ENCODE measurements around the gene DCAF15. TPM values are rescaled to one million over a fixed set of nuclear protein-coding genes. Genes with fewer than 3 reads are reported as not detected.
A peak's percentile ranks its signal among the peaks of the same experiment; 100 is the strongest.
"Not testable (repeated sequence)": the region's sequence is repeated elsewhere in the genome, so short reads cannot be mapped to it uniquely, and the experiment has no call there.

DCAF15 gene
- polyA plus RNA-seq, 6 donors from 2014 or later = 3.3 to 8.5 (median 5.4) TPM

GRCh38 chr19:13920524-13920923 is 31.8 kb upstream of the DCAF15 start:
- H3K27me3 Mint-ChIP-seq = no peaks in the 10 kb centered on the region
- H3K9me3 Mint-ChIP-seq = peaks cover 0 to 5% (median 0%) of the 10 kb centered on the region in 7 donors
- H3K27ac Mint-ChIP-seq = peak overlapping the region in 1 of 6 donors; percentile 56
- H3K4me1 Mint-ChIP-seq = peaks cover 0 to 8% (median 5%) of the 10 kb centered on the region in 3 donors
- no peak overlapping the region for H3K4me3 Mint-ChIP-seq
- DNase-seq = no peak
- H3K36me3 Mint-ChIP-seq = peaks cover 12 to 26% of the 10 kb centered on the region in 2 donors
- no peak for ATAC-seq (ENCODE audit: low read depth in 2 of 2)

GRCh38 chr19:13920940-13921747 is 31.2 kb upstream of the DCAF15 start:
- H3K4me1 Mint-ChIP-seq = peaks cover 0 to 8% (median 5%) of the 10 kb centered on the region in 3 donors
- ATAC-seq (ENCODE audit: low read depth in 2 of 2) (peak; percentile 74 to 77), DNase-seq (no peak)
- no peak overlapping the region for H3K4me3 Mint-ChIP-seq
- peaks cover 0 to 5% (median 0%) of the 10 kb centered on the region in 7 donors for H3K9me3 Mint-ChIP-seq
- H3K36me3 Mint-ChIP-seq = peaks cover 12 to 26% of the 10 kb centered on the region in 2 donors
- H3K27ac Mint-ChIP-seq = peak overlapping the region in 1 of 6 donors; percentile 54
- no peaks in the 10 kb centered on the region for H3K27me3 Mint-ChIP-seq

- H3K27me3 Mint-ChIP-seq; H3K9me3 Mint-ChIP-seq; H3K4me3 Mint-ChIP-seq; DNase-seq; ATAC-seq (ENCODE audit: low read depth in 2 of 2); H3K4me1 Mint-ChIP-seq: not testable (repeated sequence)
- Mint-ChIP-seq H3K36me3 (peaks cover 12 to 26% of the 10 kb centered on the region in 2 donors), H3K27ac (peak overlapping the region in 1 of 6 donors; percentile 48)
Observed at GRCh38 chr19:13922118-13922517, 30.2 kb upstream of the DCAF15 start.

- peaks cover 0 to 8% (median 5%) of the 10 kb centered on the region in 3 donors for H3K4me1 Mint-ChIP-seq
- H3K36me3 Mint-ChIP-seq = peaks cover 12 to 28% of the 10 kb centered on the region in 2 donors
- DNase-seq (no peak), ATAC-seq (ENCODE audit: low read depth in 2 of 2) (no peak)
- H3K27ac Mint-ChIP-seq = no peak overlapping the region
- H3K9me3 Mint-ChIP-seq = peaks cover 0 to 5% (median 0%) of the 10 kb centered on the region in 7 donors
- no peaks in the 10 kb centered on the region for H3K27me3 Mint-ChIP-seq
- peak overlapping the region in 1 of 8 donors; percentile 13 for H3K4me3 Mint-ChIP-seq
Observed at GRCh38 chr19:13923194-13923987, 28.9 kb upstream of the DCAF15 start.

GRCh38 chr19:13926010-13926409 is 26.3 kb upstream of the DCAF15 start:
- Mint-ChIP-seq H3K27ac (no peak overlapping the region), H3K36me3 (peaks cover 12 to 28% of the 10 kb centered on the region in 2 donors)
- ATAC-seq (ENCODE audit: low read depth in 2 of 2) = no peak

GRCh38 chr19:13926715-13927114 is 25.6 kb upstream of the DCAF15 start:
- H3K4me1 Mint-ChIP-seq = peaks cover 0 to 5% (median 4%) of the 10 kb centered on the region in 3 donors
- H3K27ac Mint-ChIP-seq = peak overlapping the region in 1 of 6 donors; percentile 16
- no peaks in the 10 kb centered on the region for H3K27me3 Mint-ChIP-seq
- ATAC-seq (ENCODE audit: low read depth in 2 of 2) (no peak), DNase-seq (no peak)
- peaks cover 12 to 23% of the 10 kb centered on the region in 2 donors for H3K36me3 Mint-ChIP-seq
- H3K4me3 Mint-ChIP-seq = no peak overlapping the region
- peaks cover 0 to 3% (median 0%) of the 10 kb centered on the region in 7 donors for H3K9me3 Mint-ChIP-seq

More at GRCh38 chr19:13926010-13926409, 26.3 kb upstream of the DCAF15 start:
- Mint-ChIP-seq H3K9me3 (peaks cover 0 to 3% (median 0%) of the 10 kb centered on the region in 7 donors), H3K27me3 (no peaks in the 10 kb centered on the region), H3K4me3 (no peak overlapping the region), H3K4me1 (peaks cover 0 to 6% (median 5%) of the 10 kb centered on the region in 3 donors)
- DNase-seq = no peak

GRCh38 chr19:13929340-13929739 is 23.0 kb upstream of the DCAF15 start:
- peaks cover 5 to 13% of the 10 kb centered on the region in 2 donors for H3K36me3 Mint-ChIP-seq
- H3K4me3 Mint-ChIP-seq = no peak overlapping the region
- ATAC-seq (ENCODE audit: low read depth in 2 of 2) = no peak
- peak overlapping the region in 1 of 6 donors; percentile 19 for H3K27ac Mint-ChIP-seq
- H3K27me3 Mint-ChIP-seq = peaks cover 6 to 12% (median 7%) of the 10 kb centered on the region in 3 donors
- H3K9me3 Mint-ChIP-seq = no peaks in the 10 kb centered on the region
- peaks cover 0 to 13% (median 5%) of the 10 kb centered on the region in 3 donors for H3K4me1 Mint-ChIP-seq
- DNase-seq = no peak

- H3K4me3 Mint-ChIP-seq = no peak overlapping the region
- peaks cover 0 to 16% (median 11%) of the 10 kb centered on the region in 3 donors for H3K4me1 Mint-ChIP-seq
- DNase-seq (no peak), ATAC-seq (ENCODE audit: low read depth in 2 of 2) (no peak)
- peaks cover 1 to 8% of the 10 kb centered on the region in 2 donors for H3K36me3 Mint-ChIP-seq
- H3K9me3 Mint-ChIP-seq = no peaks in the 10 kb centered on the region
- no peak overlapping the region for H3K27ac Mint-ChIP-seq
- peaks cover 7 to 18% (median 12%) of the 10 kb centered on the region in 3 donors for H3K27me3 Mint-ChIP-seq
Observed at GRCh38 chr19:13929956-13930355, 22.4 kb upstream of the DCAF15 start.

GRCh38 chr19:13930402-13930801 is 21.9 kb upstream of the DCAF15 start:
- H3K4me3 Mint-ChIP-seq = no peak overlapping the region
- no peaks in the 10 kb centered on the region for H3K9me3 Mint-ChIP-seq
- DNase-seq (no peak), ATAC-seq (ENCODE audit: low read depth in 2 of 2) (no peak)
- H3K27ac Mint-ChIP-seq = no peak overlapping the region
- H3K36me3 Mint-ChIP-seq = peaks cover 0 to 5% of the 10 kb centered on the region in 2 donors
- peaks cover 7 to 19% (median 12%) of the 10 kb centered on the region in 3 donors for H3K27me3 Mint-ChIP-seq
- peaks cover 0 to 16% (median 13%) of the 10 kb centered on the region in 3 donors for H3K4me1 Mint-ChIP-seq

GRCh38 chr19:13931391-13932148 is 20.7 kb upstream of the DCAF15 start:
- Mint-ChIP-seq H3K36me3 (peaks cover 0 to 5% of the 10 kb centered on the region in 2 donors), H3K27ac (no peak overlapping the region), H3K9me3 (no peaks in the 10 kb centered on the region), H3K27me3 (peaks cover 7 to 19% (median 12%) of the 10 kb centered on the region in 3 donors), H3K4me1 (peaks cover 0 to 16% (median 13%) of the 10 kb centered on the region in 3 donors), H3K4me3 (no peak overlapping the region)
- ATAC-seq (ENCODE audit: low read depth in 2 of 2) (no peak), DNase-seq (no peak)

GRCh38 chr19:13932149-13932637 is 20.1 kb upstream of the DCAF15 start:
- peaks cover 0 to 16% (median 13%) of the 10 kb centered on the region in 3 donors for H3K4me1 Mint-ChIP-seq
- H3K36me3 Mint-ChIP-seq = peaks cover 0 to 5% of the 10 kb centered on the region in 2 donors
- H3K27ac Mint-ChIP-seq = no peak overlapping the region

GRCh38 chr19:13932911-13933393 is 19.4 kb upstream of the DCAF15 start:
- Mint-ChIP-seq H3K27ac (no peak overlapping the region), H3K4me3 (no peak overlapping the region), H3K27me3 (peaks cover 12 to 28% (median 16%) of the 10 kb centered on the region in 3 donors), H3K9me3 (no peaks in the 10 kb centered on the region), H3K36me3 (peaks cover 0 to 5% of the 10 kb centered on the region in 2 donors), H3K4me1 (peaks cover 2 to 17% (median 16%) of the 10 kb centered on the region in 3 donors)
- DNase-seq (no peak), ATAC-seq (ENCODE audit: low read depth in 2 of 2) (no peak)

More at GRCh38 chr19:13932149-13932637, 20.1 kb upstream of the DCAF15 start:
- H3K27me3 Mint-ChIP-seq = peaks cover 9 to 21% (median 12%) of the 10 kb centered on the region in 3 donors
- no peak overlapping the region for H3K4me3 Mint-ChIP-seq
- ATAC-seq (ENCODE audit: low read depth in 2 of 2) (no peak), DNase-seq (no peak)
- H3K9me3 Mint-ChIP-seq = no peaks in the 10 kb centered on the region

All from naive B cell (primary cell).